ENCODE measurements around the gene SORCS2. TPM values are rescaled to one million over a fixed set of nuclear protein-coding genes. Genes with fewer than 3 reads are reported as not detected.
A peak's percentile ranks its signal among the peaks of the same experiment; 100 is the strongest.

The SORCS2 gene
- total RNA-seq, 4 donors from 2014 or later: 2.0 to 7.4 (median 3.6) TPM

DNA sequence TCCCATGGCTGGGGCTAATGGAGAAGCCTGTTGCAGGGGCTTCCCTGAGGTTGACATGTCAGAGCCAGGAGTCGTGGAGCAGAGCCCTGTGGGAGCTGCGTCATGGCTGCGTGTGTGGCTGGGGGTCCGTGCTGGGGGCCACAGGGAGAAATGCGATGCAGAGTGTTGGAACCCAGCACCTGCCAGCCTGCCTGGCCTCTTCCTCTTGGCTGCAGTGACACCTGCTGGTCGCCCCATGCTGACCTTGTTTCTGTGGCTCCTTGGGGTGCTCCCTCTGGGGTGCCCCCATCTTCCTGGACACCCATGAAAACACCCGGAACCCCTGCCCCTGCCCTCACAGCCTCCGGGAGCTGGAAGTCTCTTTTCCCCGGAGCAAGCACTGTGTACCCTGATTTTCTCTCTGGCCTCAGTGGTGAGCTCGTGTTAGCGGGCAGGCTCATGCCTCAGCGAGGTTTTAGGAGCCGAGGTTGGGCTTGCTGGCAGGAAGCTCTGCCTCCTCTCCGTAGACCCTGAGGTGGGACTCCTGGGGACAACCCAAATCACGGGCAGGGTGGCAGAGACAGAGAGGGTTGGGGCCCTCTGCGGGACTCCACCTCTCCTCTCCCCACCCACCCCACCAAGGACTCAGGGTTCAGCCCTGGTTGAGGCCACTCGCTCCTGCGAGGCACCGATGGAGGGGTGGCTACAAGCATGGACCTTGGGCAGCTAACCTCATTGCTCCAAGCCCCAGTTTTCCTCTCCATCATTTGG lies 103.7 kb downstream of the SORCS2 start:
- H3K27ac ChIP-seq: peak overlapping the region in 3 of 4 donors; percentile 33 to 54 (median 33)
- WGBS, 2 donors (ENCODE audit: low coverage in 1 of 2): 53 to 80% methylated on average over 1 to 3 of the region's 19 CpGs
- no peaks in the 10 kb centered on the region for H3K36me3 ChIP-seq

GRCh38 chr4:7296661-7297335 lies 104.5 kb downstream of the SORCS2 start:
- no peaks in the 10 kb centered on the region for H3K9me3 ChIP-seq
- ATAC-seq: no peak
- no peaks in the 10 kb centered on the region for H3K27me3 ChIP-seq
- TF ChIP-seq EP300 (IDR thresholded peaks at IDR 0.05) (no peak), POLR2A (IDR thresholded peaks at IDR 0.05) (no peak), CTCF (IDR thresholded peaks at IDR 0.05) (no peak), POLR2AphosphoS5 (IDR thresholded peaks at IDR 0.05) (no peak)
- WGBS, 2 donors (ENCODE audit: low coverage in 1 of 2): 93% methylated on average over 5 of the region's 23 CpGs; no CpG with 5 or more reads in 1 of the 2 donors
- peaks cover 0 to 15% (median 5%) of the 10 kb centered on the region in 3 donors for H3K4me1 ChIP-seq
- H3K36me3 ChIP-seq: no peaks in the 10 kb centered on the region
- no peak overlapping the region for H3K4me3 ChIP-seq
- no peak overlapping the region for H3K27ac ChIP-seq

More for the DNA sequence above, 103.7 kb downstream of the SORCS2 start:
- TF ChIP-seq POLR2AphosphoS5 (IDR thresholded peaks at IDR 0.05): no peak
- TF ChIP-seq POLR2A (IDR thresholded peaks at IDR 0.05): no peak
- peak in 3 of 4 experiments; percentile 71 to 86 (median 75) for TF ChIP-seq CTCF (IDR thresholded peaks at IDR 0.05)
- H3K4me3 ChIP-seq: no peak overlapping the region
- no peak for ATAC-seq
- no peaks in the 10 kb centered on the region for H3K27me3 ChIP-seq
- H3K4me1 ChIP-seq: peaks cover 0 to 23% (median 5%) of the 10 kb centered on the region in 3 donors
- H3K9me3 ChIP-seq: no peaks in the 10 kb centered on the region

GRCh38 chr4:7297374-7297773 lies 105.0 kb downstream of the SORCS2 start:
- Histone ChIP-seq H3K27ac (no peak overlapping the region), H3K4me3 (no peak overlapping the region), H3K9me3 (no peaks in the 10 kb centered on the region), H3K36me3 (no peaks in the 10 kb centered on the region), H3K27me3 (no peaks in the 10 kb centered on the region), H3K4me1 (peaks cover 0 to 13% (median 5%) of the 10 kb centered on the region in 3 donors)
- WGBS, 2 donors (ENCODE audit: low coverage in 1 of 2): 0% methylated on average over 1 of the region's 9 CpGs; no CpG with 5 or more reads in 1 of the 2 donors
- TF ChIP-seq POLR2AphosphoS5 (IDR thresholded peaks at IDR 0.05) (no peak), CTCF (IDR thresholded peaks at IDR 0.05) (no peak)
- ATAC-seq: no peak

GRCh38 chr4:7297881-7298280 lies 105.5 kb downstream of the SORCS2 start:
- no peak for TF ChIP-seq CTCF (IDR thresholded peaks at IDR 0.05)
- TF ChIP-seq EP300 (IDR thresholded peaks at IDR 0.05): no peak
- no peak for TF ChIP-seq POLR2AphosphoS5 (IDR thresholded peaks at IDR 0.05)
- no peak for TF ChIP-seq POLR2A (IDR thresholded peaks at IDR 0.05)
- peaks cover 0 to 13% (median 5%) of the 10 kb centered on the region in 3 donors for H3K4me1 ChIP-seq
- H3K4me3 ChIP-seq: no peak overlapping the region
- H3K9me3 ChIP-seq: no peaks in the 10 kb centered on the region
- ATAC-seq: no peak
- H3K27ac ChIP-seq: no peak overlapping the region
- 100% methylated on average over 1 of the region's 8 CpGs; no CpG with 5 or more reads in 1 of the 2 donors for WGBS, 2 donors (ENCODE audit: low coverage in 1 of 2)
- H3K27me3 ChIP-seq: no peaks in the 10 kb centered on the region
- no peaks in the 10 kb centered on the region for H3K36me3 ChIP-seq
